ENCODE results near the gene BUD23. TPM values are rescaled to one million over a fixed set of nuclear protein-coding genes. Genes with fewer than 3 reads are reported as not detected.
"Not testable (repeated sequence)": the region's sequence is repeated elsewhere in the genome, so short reads cannot be mapped to it uniquely, and the experiment has no call there.

BUD23 gene
- total RNA-seq, 1 experiment from 2014 or later = 124 TPM

DNA sequence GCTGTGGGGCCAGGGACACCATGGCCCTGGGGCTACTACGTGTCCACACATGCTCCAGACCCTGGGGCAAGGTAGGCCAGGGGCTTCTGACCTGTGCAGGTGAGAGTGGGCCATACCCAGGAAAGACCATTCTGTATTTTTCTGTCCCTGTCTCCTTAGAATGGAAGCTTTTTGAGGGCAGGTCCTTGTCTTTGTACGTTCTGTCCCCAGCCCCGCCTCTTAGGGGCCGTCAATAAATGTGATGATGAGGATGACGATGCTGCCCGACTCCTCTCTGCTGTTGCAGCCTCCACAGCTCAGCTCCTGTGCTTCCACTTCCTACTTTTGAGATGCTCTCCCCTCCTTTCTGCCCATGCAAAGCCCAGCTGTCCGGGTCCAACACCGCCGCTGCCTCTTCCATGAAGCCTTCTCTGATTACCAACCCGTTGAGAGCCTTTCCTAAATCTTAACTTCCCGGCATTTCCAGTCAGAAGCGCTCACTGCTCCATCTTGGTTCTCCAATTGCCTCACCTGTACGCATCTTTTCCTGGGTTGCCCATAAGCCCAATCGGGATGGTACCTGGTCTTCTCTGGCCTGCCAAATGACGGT, 11.4 kb upstream of the BUD23 start:
- Histone ChIP-seq H3F3A (ENCODE audit: low read length, unreplicated experiment) (no peaks in the 10 kb centered on the region), H3K27me3 (ENCODE audit: low read length) (no peaks in the 10 kb centered on the region), H3K36me3 (ENCODE audit: low read depth, low read length) (no peaks in the 10 kb centered on the region; the same call in 1 of the 2 replicates), H3K9me3 (ENCODE audit: low read length) (no peaks in the 10 kb centered on the region), H3K9ac (ENCODE audit: low read length) (no peak overlapping the region), H3K4me3 (ENCODE audit: low read length) (no peak overlapping the region), H3K9me2 (replicated peaks; ENCODE audit: low read length) (no peaks in the 10 kb centered on the region), H2AFZ (ENCODE audit: low read length) (no peak overlapping the region), H3K4me2 (ENCODE audit: low read length) (no peak overlapping the region), H4K20me1 (ENCODE audit: low read length) (no peaks in the 10 kb centered on the region), H3K4me1 (ENCODE audit: insufficient read depth, low read length) (no peaks in the 10 kb centered on the region), H3K79me2 (ENCODE audit: low read length) (no peaks in the 10 kb centered on the region), H3K27ac (ENCODE audit: low read length) (no peak overlapping the region)
- TF ChIP-seq, protein P1, sequence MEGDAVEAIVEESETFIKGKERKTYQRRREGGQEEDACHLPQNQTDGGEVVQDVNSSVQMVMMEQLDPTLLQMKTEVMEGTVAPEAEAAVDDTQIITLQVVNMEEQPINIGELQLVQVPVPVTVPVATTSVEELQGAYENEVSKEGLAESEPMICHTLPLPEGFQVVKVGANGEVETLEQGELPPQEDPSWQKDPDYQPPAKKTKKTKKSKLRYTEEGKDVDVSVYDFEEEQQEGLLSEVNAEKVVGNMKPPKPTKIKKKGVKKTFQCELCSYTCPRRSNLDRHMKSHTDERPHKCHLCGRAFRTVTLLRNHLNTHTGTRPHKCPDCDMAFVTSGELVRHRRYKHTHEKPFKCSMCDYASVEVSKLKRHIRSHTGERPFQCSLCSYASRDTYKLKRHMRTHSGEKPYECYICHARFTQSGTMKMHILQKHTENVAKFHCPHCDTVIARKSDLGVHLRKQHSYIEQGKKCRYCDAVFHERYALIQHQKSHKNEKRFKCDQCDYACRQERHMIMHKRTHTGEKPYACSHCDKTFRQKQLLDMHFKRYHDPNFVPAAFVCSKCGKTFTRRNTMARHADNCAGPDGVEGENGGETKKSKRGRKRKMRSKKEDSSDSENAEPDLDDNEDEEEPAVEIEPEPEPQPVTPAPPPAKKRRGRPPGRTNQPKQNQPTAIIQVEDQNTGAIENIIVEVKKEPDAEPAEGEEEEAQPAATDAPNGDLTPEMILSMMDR (conservative IDR thresholded peaks at IDR 0.05; ENCODE audit: low read depth, low read length) = no peak
- TF ChIP-seq EZH2 (IDR thresholded peaks at IDR 0.05; ENCODE audit: low read length, unreplicated experiment) (no peak), EZH2phosphoT487 (IDR thresholded peaks at IDR 0.05; ENCODE audit: borderline replicate concordance, low read length) (no peak)
- BruUV-seq (replicated peaks) = no TSS peak
- DNase-seq (no peak), ATAC-seq (no peak)
- intact Hi-C loops (cut with micrococcal nuclease) = no loop called here
- CTCF ChIA-PET = no interaction called here
- POLR2A ChIA-PET (ENCODE audit: unreplicated experiment) = no interaction called here

DNA sequence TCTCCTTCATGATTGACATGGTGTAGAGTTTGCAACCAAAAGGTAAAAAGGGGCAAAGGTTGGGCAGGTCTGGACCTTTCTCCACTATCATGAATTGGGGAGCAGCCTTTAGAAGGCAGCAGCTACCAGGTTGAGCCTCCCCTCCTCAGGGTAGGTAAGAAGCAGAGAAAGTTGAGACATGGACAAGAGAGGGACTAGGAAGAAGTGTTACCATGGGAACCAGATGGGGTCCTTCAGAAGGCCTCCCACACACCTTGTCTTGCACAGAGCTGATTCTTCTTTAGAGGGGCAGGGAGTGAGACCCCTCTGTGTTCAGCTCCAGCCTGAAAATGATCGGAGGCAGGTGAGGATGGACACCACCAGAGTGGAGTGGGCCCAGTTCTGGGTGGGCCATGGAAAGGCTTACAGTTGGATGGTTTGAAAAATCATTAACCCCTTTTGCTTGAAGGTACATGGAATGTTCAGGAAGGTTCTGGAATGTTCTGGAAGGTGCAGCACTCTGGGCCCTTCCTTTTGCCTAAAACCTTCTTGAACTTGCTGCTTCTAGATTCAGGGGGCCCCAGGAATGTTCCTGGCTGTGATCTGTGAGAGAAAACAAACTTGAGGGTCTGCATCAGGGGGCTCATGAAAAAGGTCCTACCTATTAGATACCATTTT, 8.8 kb upstream of the BUD23 start:
- no peak overlapping the region for H3K4me2 ChIP-seq (ENCODE audit: low read length)
- H3K4me1 ChIP-seq (ENCODE audit: insufficient read depth, low read length) = 0 out of 2 replicates have a peak, but pooled peaks cover 2% of the 10 kb centered on the region
- H3K79me2 ChIP-seq (ENCODE audit: low read length) = peaks cover 13% of the 10 kb centered on the region
- H4K20me1 ChIP-seq (ENCODE audit: low read length) = no peaks in the 10 kb centered on the region
- H3K9ac ChIP-seq (ENCODE audit: low read length) = no peak overlapping the region
- H3F3A ChIP-seq (ENCODE audit: low read length, unreplicated experiment) = no peaks in the 10 kb centered on the region
- intact Hi-C loops (cut with micrococcal nuclease) = no loop called here
- no TSS peak for BruUV-seq (replicated peaks)
- TF ChIP-seq EZH2 (IDR thresholded peaks at IDR 0.05; ENCODE audit: low read length, unreplicated experiment) (no peak), EZH2phosphoT487 (IDR thresholded peaks at IDR 0.05; ENCODE audit: borderline replicate concordance, low read length) (no peak)
- TF ChIP-seq, protein P1 (conservative IDR thresholded peaks at IDR 0.05; ENCODE audit: low read depth, low read length) = no peak
- DNase-seq (no peak), ATAC-seq (no peak)
- H3K36me3 ChIP-seq (ENCODE audit: low read depth, low read length) = peaks cover 4% of the 10 kb centered on the region; the same call in 1 of the 2 replicates
- no peak overlapping the region for H3K4me3 ChIP-seq (ENCODE audit: low read length)
- H3K27ac ChIP-seq (ENCODE audit: low read length) = no peak overlapping the region
- POLR2A ChIA-PET (ENCODE audit: unreplicated experiment) = no interaction called here
- CTCF ChIA-PET = no interaction called here
- H3K9me2 ChIP-seq (replicated peaks; ENCODE audit: low read length) = no peaks in the 10 kb centered on the region
- no peaks in the 10 kb centered on the region for H3K27me3 ChIP-seq (ENCODE audit: low read length)
- H2AFZ ChIP-seq (ENCODE audit: low read length) = no peak overlapping the region
- H3K9me3 ChIP-seq (ENCODE audit: low read length) = no peaks in the 10 kb centered on the region

DNA sequence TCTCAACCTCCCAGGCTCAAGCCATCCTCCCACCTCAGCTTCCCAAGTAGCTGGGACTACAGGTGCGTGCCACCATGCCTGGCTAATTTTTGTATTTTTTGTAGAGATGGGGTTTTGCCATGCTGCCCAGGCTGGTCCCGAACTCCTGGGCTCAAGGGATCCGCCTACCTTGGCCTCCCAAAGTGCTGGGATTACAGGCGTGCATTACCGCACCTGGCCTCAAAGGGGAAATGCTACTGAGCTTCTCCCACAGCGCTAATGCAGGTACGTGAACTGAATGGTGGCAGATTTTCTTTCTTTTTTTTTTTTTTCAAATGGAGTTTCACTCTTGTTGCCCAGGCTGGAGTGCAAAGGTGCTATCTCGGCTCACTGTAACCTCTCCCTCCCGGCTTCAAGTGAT, 7.3 kb upstream of the BUD23 start:
- POLR2A ChIA-PET (ENCODE audit: unreplicated experiment) = interaction anchor here (0.6 kb wide), 2 partner anchors 46 to 407 kb away, joined by 3 to 8 read pairs; no protein-coding TSS in a partner anchor
- peaks cover 28% of the 10 kb centered on the region for H3K79me2 ChIP-seq (ENCODE audit: low read length)
- H3K9me2 ChIP-seq (replicated peaks; ENCODE audit: low read length); intact Hi-C loops (cut with micrococcal nuclease); H3K27me3 ChIP-seq (ENCODE audit: low read length); ATAC-seq; H3F3A ChIP-seq (ENCODE audit: low read length, unreplicated experiment); H3K9ac ChIP-seq (ENCODE audit: low read length); H3K9me3 ChIP-seq (ENCODE audit: low read length); BruUV-seq (replicated peaks); H3K27ac ChIP-seq (ENCODE audit: low read length); DNase-seq; H2AFZ ChIP-seq (ENCODE audit: low read length); H3K4me3 ChIP-seq (ENCODE audit: low read length); H3K4me2 ChIP-seq (ENCODE audit: low read length); H3K36me3 ChIP-seq (ENCODE audit: low read depth, low read length); H4K20me1 ChIP-seq (ENCODE audit: low read length): not testable (repeated sequence)
- CTCF ChIA-PET = interaction anchor here (0.6 to 0.7 kb wide), 2 partner anchors 8 to 58 kb away, joined by 6 to 7 read pairs; no protein-coding TSS in a partner anchor
- peaks cover 13% of the 10 kb centered on the region for H3K4me1 ChIP-seq (ENCODE audit: insufficient read depth, low read length)

Data from PC-3 (cell line).